ENCODE measurements around the gene NISCH. TPM values are rescaled to one million over a fixed set of nuclear protein-coding genes. Genes with fewer than 3 reads are reported as not detected.
A peak's percentile ranks its signal among the peaks of the same experiment; 100 is the strongest.

The NISCH gene
- total RNA-seq, 1 donor from 2014 or later: 45.6 TPM

GRCh38 chr3:52456800-52457183 is 1.4 kb downstream of the NISCH start:
- DNase-seq (ENCODE audit: missing footprints) (peak; percentile 11), ATAC-seq (no peak)
- intact Hi-C loops (cut with DNase I): loop anchor here (5.0 kb wide), 2 partner anchors 81 to 231 kb away; partner anchors contain the start of genes GNL3, PBRM1 and UQCC5

DNA sequence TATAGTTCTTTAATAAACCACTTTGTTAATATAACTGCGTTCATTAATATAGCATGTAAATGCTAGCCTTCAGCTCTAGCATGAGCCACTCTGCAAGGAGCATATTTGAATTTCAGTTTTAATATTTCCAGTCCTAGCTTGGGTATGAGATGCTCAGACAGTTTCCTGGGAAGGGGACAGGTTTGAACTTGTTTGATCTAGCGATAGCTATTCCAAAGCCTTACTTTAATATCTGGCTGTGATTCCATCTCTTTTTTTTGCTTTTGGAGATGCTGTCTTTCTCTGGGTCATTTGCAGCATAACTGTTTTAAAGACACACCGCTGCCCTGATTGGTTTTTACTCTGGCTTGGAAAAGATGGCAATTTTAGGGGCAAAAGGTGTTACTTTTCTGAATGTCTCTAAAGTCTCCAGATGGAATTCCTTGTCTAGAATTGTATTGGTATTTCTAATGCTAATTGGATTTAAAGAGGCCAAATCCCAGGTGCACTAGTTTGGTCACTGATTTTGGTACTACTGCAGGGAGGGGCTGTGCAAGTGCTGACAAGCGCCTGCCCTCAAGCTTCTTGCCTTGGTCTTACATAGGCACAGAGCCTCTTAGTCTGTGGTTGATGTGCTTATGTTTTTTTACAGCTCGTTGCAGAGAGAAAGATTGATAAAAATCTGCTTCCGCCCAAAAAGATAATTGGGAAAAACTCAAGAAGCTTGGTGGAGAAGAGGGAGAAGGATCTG is 2.8 kb downstream of the NISCH start:
- DNase-seq (ENCODE audit: missing footprints) (peak; percentile 25), ATAC-seq (no peak)
- intact Hi-C loops (cut with DNase I): loop anchor here (5.0 kb wide), 2 partner anchors 79 to 229 kb away; partner anchors contain the start of genes GNL3, PBRM1 and UQCC5

- peak; percentile 20 for DNase-seq (ENCODE audit: missing footprints)
- no peak for ATAC-seq
- intact Hi-C loops (cut with DNase I): loop anchor here (5.0 kb wide), 2 partner anchors 78 to 228 kb away; partner anchors contain the start of genes GNL3, PBRM1 and UQCC5
Observed at GRCh38 chr3:52458770-52459545, 3.6 kb downstream of the NISCH start.

DNA sequence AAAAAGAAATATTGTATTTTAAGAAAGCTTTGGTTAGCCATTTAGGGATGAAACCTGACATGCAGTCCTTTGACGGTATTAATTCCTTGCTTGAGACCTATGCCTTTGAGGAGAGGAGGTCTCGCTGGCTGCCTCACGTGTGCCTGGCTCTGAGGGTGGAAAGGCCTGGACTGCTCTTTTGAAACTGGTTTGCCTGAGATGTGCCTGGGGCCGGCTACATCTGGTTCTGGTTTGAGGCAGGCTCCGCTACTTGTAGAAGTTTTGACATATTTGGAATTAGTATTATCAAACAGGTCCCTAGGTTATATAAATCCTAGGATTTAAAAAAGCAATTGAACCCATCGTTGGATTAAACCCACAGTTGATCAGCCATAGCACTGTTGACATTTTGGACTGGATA is 6.5 kb downstream of the NISCH start:
- intact Hi-C loops (cut with DNase I): no loop called here
- ATAC-seq (no peak), DNase-seq (ENCODE audit: missing footprints) (peak; percentile 34)

DNA sequence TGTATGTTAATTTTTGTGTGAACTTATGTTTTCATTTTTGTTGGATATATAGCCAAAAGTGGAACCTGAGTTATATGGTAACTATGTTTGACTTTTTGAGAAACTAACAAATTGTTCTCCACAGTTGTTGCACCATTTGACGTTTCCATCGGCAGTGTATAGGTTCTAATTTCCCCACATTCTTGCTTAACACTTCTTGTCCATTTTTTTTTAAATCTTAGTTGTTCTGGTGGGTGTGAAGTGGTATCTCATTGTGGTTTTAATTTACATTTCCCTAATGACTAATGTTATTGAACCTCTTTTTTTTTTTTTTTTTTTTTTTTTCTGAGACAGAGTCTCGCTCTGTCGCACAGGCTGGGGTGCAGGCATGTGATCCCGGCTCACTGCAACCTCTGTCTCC is 8.0 kb downstream of the NISCH start:
- ATAC-seq (no peak), DNase-seq (ENCODE audit: missing footprints) (peak; percentile 4)
- intact Hi-C loops (cut with DNase I): no loop called here

- DNase-seq (ENCODE audit: missing footprints) (peak; percentile 1), ATAC-seq (peak; percentile 19)
- intact Hi-C loops (cut with DNase I): no loop called here
Observed at GRCh38 chr3:52468336-52468735, 12.9 kb downstream of the NISCH start.

GRCh38 chr3:52469001-52469400 is 13.6 kb downstream of the NISCH start:
- DNase-seq (ENCODE audit: missing footprints): peak; percentile 7
- intact Hi-C loops (cut with DNase I): no loop called here
- no peak for ATAC-seq

GRCh38 chr3:52470920-52471319 is 15.5 kb downstream of the NISCH start:
- DNase-seq (ENCODE audit: missing footprints): peak; percentile 13
- intact Hi-C loops (cut with DNase I): loop anchor here (5.0 kb wide), 2 partner anchors 136 to 211 kb away; no protein-coding TSS in a partner anchor
- ATAC-seq: no peak

- DNase-seq (ENCODE audit: missing footprints) (peak; percentile 89), ATAC-seq (peak; percentile 83)
- intact Hi-C loops (cut with DNase I): loop anchor here (2.0 to 5.0 kb wide), 3 partner anchors 65 to 211 kb away; partner anchors contain the start of gene UQCC5
Observed at GRCh38 chr3:52471371-52472238, 16.2 kb downstream of the NISCH start.

DNA sequence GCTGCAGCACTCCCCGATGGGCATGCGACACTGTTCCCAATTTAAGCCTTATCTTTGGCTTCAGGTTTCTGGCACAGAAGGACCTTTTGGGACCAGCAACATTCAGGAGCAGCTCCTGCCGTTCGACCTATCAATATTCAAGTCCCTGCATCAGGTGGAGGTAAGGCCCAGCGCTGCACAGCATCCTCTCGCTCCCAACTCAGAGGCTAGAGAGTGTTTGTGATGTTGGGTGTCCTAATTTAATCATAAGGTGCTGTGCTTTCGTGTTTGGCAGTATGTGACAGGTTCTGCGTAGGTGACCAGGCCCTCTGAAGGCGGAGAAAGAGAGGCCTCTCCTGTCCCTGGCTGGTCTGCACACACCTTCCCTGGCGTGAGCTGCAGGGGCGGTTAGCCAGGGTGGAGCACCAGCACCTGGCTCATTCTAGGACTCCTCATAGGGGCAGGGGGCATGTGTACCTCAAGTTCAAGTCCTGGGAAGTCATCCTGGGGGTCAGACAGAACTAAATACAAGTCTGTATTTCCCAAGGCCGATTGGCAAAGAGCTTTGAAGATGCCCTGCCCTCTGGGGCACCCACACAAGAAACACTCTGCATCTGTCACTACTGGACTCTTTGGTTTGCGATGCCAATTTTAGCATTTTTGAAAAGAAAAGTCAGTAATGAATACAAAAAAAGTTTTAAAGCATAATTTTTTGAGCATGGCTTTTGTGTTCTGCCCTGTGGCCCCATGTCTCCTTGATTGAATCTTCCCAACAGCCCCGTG is 17.0 kb downstream of the NISCH start:
- ATAC-seq (no peak), DNase-seq (ENCODE audit: missing footprints) (peak; percentile 41)

DNA sequence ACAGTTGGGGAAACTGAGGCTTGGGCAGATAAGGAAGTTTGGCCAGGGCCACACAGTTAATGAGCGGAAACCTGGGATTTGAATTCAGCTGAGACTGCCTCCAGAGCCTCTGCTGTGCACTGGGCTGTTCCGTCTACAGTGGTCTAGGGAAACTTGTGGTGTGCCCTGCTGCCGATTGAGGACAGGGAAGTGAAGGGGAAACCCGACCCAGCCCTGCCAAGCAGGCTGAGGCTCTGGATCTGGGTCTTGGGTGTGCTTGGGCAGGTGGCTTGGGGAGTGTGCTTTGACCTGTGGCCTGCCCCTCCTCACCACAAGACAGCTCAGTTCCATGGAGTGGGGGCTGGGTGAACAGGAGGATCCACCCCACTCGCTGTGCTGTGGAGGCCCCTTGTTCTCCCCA is 17.6 kb downstream of the NISCH start:
- ATAC-seq (no peak), DNase-seq (ENCODE audit: missing footprints) (peak; percentile 35)

More for the DNA sequence above, 17.0 kb downstream of the NISCH start:
- intact Hi-C loops (cut with DNase I): loop anchor here (2.0 to 5.0 kb wide), 3 partner anchors 64 to 210 kb away; partner anchors contain the start of gene UQCC5

DNA sequence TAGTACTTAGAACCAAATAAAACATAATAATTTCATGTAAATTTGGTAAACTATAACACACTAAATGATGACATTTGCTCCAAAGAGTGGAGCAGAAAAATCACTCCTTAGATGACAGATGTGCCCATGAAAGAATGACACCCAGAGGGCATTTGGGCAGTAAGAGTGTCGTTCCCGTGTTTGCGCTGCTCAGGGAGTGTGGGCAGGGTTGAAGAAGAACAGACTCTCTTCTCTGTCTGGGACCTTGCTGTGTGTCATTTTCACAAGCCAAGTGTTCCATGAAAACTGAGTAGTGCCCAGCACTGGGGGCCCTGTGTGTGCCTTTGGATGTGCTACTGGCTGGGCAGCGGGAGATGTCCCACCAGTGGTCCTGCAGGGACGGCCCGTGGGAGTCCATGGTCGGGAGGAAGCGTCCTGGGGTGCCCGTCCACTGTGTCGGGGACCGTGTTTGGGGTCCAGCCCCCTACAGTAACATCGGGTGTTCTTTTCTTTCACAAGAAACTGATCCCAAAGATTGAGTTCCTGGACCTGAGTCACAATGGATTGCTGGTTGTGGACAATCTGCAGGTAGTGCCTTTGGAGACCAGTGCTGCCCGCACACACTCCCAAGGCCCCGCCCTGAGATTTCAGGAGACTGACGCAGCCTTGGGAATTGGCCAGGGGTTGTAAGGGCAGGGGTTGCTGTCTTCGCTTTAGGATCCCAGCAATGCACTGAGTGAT is 21.8 kb downstream of the NISCH start:
- no peak for DNase-seq (ENCODE audit: missing footprints)
- intact Hi-C loops (cut with DNase I): no loop called here

More for the DNA sequence above, 17.6 kb downstream of the NISCH start:
- intact Hi-C loops (cut with DNase I): loop anchor here (2.0 to 5.0 kb wide), 3 partner anchors 64 to 209 kb away; partner anchors contain the start of gene UQCC5

GRCh38 chr3:52477796-52478095 is 22.3 kb downstream of the NISCH start:
- intact Hi-C loops (cut with DNase I): no loop called here
- DNase-seq (ENCODE audit: missing footprints) (no peak), ATAC-seq (no peak)

More for the DNA sequence above, 21.8 kb downstream of the NISCH start:
- ATAC-seq: no peak

GRCh38 chr3:52479037-52479876 is 23.9 kb downstream of the NISCH start:
- DNase-seq (ENCODE audit: missing footprints) (no peak), ATAC-seq (no peak)
- intact Hi-C loops (cut with DNase I): no loop called here

DNA sequence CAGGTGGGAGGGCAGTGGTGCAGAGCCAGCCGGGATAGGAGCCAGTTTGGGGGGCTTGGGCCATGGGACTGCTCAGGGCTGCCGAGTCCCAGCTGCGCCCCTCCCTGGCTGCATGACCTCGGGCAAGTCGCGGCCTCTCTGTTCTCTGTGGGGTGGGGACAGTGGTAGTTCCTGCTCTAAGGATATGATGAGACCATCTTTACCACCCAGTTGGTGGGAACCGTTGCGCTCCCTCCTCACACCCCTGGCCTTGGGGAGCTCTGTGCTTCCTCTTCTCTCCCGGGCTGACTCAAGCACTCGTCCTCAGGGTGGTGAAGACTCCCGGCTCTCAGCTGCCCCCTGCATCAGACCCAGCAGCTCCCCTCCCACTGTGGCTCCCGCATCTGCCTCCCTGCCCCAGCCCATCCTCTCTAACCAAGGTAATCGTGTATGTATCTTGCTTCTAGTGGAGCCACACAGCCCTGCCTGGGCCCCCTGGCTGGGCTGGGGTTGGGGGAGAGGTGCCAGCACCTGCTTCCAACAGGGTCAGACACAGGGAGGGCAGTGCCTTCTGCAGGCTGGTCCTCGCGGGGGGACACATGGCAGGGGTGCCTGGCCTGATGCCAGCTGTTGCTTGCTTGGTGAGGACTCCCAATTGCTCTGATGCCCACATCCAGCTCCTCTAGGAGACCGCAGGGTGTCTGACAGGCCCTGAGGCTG is 24.6 kb downstream of the NISCH start:
- DNase-seq (ENCODE audit: missing footprints) (no peak), ATAC-seq (peak; percentile 15)
- intact Hi-C loops (cut with DNase I): no loop called here

All from Right ventricle myocardium inferior (tissue), 1 donor.